IPS-20b (cell line): ENCODE results near the gene ABCB11.
"Not testable (repeated sequence)": the region's sequence is repeated elsewhere in the genome, so short reads cannot be mapped to it uniquely, and the experiment has no call there.

Experiments used
- H3K27ac ChIP-seq: one replicate; pipeline ENCODE4 v1.5.1; 2013; ENCODE audit warnings: low read length
- H3K27me3 ChIP-seq: 2 replicates; pipeline ENCODE4 v1.6.1; 2013; ENCODE audit warnings: mild to moderate bottlenecking, low read length, inconsistent platforms; ENCODE audit not compliant: insufficient read depth
- H3K36me3 ChIP-seq: 2 replicates; pipeline ENCODE4 v1.6.1; 2013; ENCODE audit warnings: low read depth, mild to moderate bottlenecking, inconsistent platforms, low read length, moderate library complexity; ENCODE audit not compliant: insufficient read depth
- H3K4me1 ChIP-seq: 2 replicates; pipeline ENCODE4 v1.6.1; 2013; ENCODE audit warnings: mild to moderate bottlenecking, control low read depth, inconsistent platforms, low read length, moderate library complexity; ENCODE audit not compliant: insufficient read depth
- H3K4me3 ChIP-seq: 2 replicates; pipeline ENCODE4 v1.5.1; 2013; ENCODE audit warnings: mild to moderate bottlenecking, low read length, inconsistent platforms
- H3K9ac ChIP-seq: 2 replicates; pipeline ENCODE4 v1.6.1; 2013; ENCODE audit warnings: low read depth, mild to moderate bottlenecking, inconsistent platforms, low read length, moderate library complexity
- H3K9me3 ChIP-seq: 2 replicates; pipeline ENCODE4 v1.6.1; 2013; ENCODE audit warnings: mild to moderate bottlenecking, low read depth, low read length, inconsistent platforms; ENCODE audit not compliant: insufficient read depth

Gene ABCB11

GRCh38 chr2:168895771-168896170 lies 135.4 kb downstream of the ABCB11 start:
- H3K36me3 ChIP-seq: no peaks in the 10 kb centered on the region
- no peak overlapping the region for H3K27ac ChIP-seq
- no peak overlapping the region for H3K4me3 ChIP-seq
- peaks cover under 1% of the 10 kb centered on the region; the same call in 1 of the 2 replicates for H3K4me1 ChIP-seq
- no peaks in the 10 kb centered on the region for H3K9me3 ChIP-seq
- peaks cover 13% of the 10 kb centered on the region for H3K27me3 ChIP-seq
- no peak overlapping the region for H3K9ac ChIP-seq

DNA sequence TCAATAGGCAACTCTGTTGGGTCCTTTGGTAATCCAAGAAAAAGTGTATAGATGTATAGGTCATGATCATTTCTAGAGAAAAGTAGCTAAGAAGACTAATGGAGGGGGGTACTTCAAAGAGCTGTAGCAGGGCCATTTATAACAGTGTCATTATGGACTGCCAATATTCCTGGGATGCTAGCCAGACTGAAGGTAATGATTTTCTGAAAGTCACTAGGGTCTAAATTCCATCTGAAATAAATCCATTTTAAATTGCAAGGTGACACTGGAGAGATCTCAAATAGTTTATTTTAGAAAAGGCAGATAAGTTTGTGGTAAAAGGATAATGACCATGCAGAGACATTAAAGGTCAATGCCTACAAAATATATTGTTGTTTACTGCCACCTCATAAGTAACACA lies 136.4 kb downstream of the ABCB11 start:
- Histone ChIP-seq H3K9ac (no peak overlapping the region), H3K4me3 (no peak overlapping the region), H3K27me3 (peaks cover 16% of the 10 kb centered on the region), H3K27ac (no peak overlapping the region), H3K36me3 (no peaks in the 10 kb centered on the region), H3K9me3 (no peaks in the 10 kb centered on the region), H3K4me1 (peaks cover 4% of the 10 kb centered on the region; the same call in 1 of the 2 replicates)

GRCh38 chr2:168894101-168894500 lies 137.0 kb downstream of the ABCB11 start:
- H3K27ac ChIP-seq: no peak overlapping the region
- H3K4me3 ChIP-seq: no peak overlapping the region
- peaks cover 9% of the 10 kb centered on the region; the same call in 1 of the 2 replicates for H3K4me1 ChIP-seq
- H3K36me3 ChIP-seq: no peaks in the 10 kb centered on the region
- H3K27me3 ChIP-seq: peaks cover 16% of the 10 kb centered on the region
- H3K9ac ChIP-seq: no peak overlapping the region
- H3K9me3 ChIP-seq: no peaks in the 10 kb centered on the region

- Histone ChIP-seq H3K36me3 (peaks cover 12% of the 10 kb centered on the region), H3K4me1 (peaks cover 10% of the 10 kb centered on the region; the same call in 1 of the 2 replicates), H3K4me3 (no peak overlapping the region), H3K27me3 (peaks cover 16% of the 10 kb centered on the region), H3K9ac (no peak overlapping the region), H3K9me3 (no peaks in the 10 kb centered on the region), H3K27ac (no peak overlapping the region)
Measured at GRCh38 chr2:168892327-168892726, 138.8 kb downstream of the ABCB11 start.

DNA sequence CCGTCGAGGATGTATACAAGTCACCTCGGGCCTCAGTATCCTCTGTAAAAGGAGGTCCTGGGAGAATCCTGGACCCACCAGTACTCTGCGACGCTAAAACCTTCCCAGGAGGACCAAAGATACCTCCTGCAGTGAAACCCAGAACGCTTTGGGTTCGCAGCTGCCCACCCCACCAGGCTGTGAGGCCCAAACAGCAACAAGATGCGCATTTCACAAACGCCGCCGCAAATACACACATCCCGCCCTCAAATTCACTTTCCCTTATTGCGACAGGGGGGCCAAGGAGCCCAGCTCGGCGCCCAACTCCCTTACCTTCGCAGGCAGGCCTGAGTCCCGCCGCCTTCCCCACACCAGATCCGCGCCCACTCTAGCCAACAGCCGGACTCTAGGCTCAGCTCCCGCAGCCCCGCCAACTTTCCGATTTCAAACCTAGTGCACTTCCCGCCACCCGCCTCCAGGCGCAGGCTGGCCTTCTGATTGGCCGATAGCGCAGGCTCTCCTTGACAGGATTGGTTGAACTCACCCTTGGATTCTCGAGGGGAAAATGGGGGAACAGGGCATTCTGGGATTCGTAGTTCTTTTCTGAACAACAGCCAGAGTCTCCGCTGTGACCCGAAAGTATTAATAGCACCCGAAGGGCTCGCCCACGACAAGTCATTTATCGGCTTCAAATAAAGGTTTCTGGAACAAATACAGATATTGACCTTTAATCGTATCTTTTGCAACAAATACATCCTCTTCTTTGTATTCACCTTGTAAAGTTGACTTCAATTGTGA lies 140.9 kb downstream of the ABCB11 start, which contains the start of gene SPC25:
SPC25 (minus strand) TSS at position 425 of the 777 bp plus-strand sequence. CDS start 911 bp downstream, outside the sequence.
- Histone ChIP-seq H3K4me3 (peak within 1 kb of the TSS; percentile 84), H3K27ac (peak within 1 kb of the TSS; percentile 2)

DNA sequence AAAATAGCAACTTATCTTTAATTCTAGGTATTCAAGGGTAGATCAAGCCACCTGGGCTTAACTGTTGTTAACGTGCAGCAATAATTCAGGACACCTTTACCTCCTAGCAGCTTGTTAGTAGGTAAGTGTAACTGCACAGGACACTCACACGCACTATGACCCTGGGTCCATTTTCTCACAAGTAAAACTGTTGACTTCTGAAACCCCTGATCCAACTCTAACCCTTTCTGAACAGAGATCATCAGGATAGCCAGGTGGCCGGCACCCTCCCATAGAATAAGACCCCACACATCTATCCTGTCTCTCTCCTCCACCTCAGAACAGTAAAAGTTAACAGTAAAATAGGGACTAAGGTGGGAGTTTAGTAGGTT lies 141.5 kb downstream of the ABCB11 start:
- H3K9me3 ChIP-seq: no peaks in the 10 kb centered on the region
- H3K9ac ChIP-seq: peak overlapping the region; percentile 81
- peaks cover 10% of the 10 kb centered on the region; the same call in 1 of the 2 replicates for H3K4me1 ChIP-seq
- H3K27ac ChIP-seq: peak overlapping the region; percentile 2
- H3K36me3 ChIP-seq: peaks cover 32% of the 10 kb centered on the region
- H3K27me3 ChIP-seq: peaks cover 16% of the 10 kb centered on the region
- H3K4me3 ChIP-seq: peak overlapping the region; percentile 84

More for the DNA sequence above, 140.9 kb downstream of the ABCB11 start, which contains the start of gene SPC25:
- Histone ChIP-seq H3K36me3 (peaks cover 28% of the 10 kb centered on the region), H3K9ac (peak within 1 kb of the TSS; percentile 81), H3K9me3 (no peaks in the 10 kb centered on the region), H3K4me1 (peaks cover 10% of the 10 kb centered on the region; the same call in 1 of the 2 replicates), H3K27me3 (peaks cover 16% of the 10 kb centered on the region)

- Histone ChIP-seq H3K27me3 (no peaks in the 10 kb centered on the region), H3K9ac (no peak overlapping the region), H3K4me1 (peaks cover 6% of the 10 kb centered on the region; the same call in 1 of the 2 replicates), H3K4me3 (no peak overlapping the region), H3K36me3 (peaks cover 39% of the 10 kb centered on the region), H3K9me3 (no peaks in the 10 kb centered on the region), H3K27ac (no peak overlapping the region)
Measured at GRCh38 chr2:168884975-168885374, 146.1 kb downstream of the ABCB11 start.

DNA sequence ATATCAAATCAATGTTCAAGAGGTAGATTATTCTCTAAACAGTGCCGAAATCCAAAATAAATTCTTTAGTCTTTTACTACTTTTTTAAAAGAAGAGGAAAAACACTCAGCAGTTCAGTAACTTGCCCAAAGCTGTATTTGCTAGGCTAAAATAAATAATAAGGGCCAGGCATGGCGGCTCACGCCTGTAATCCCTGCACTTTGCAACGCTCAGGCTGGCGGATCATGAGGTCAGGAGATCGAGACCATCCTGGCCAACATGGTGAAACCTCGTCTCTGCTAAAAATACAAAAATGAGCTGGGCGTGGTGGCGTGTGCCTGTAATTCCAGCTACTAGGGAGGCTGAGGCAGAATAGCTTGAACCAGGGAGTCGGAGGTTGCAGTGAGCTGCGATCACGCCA lies 149.0 kb downstream of the ABCB11 start:
- not testable (repeated sequence) for H3K9ac ChIP-seq, H3K4me3 ChIP-seq
- H3K36me3 ChIP-seq: peaks cover 26% of the 10 kb centered on the region

DNA sequence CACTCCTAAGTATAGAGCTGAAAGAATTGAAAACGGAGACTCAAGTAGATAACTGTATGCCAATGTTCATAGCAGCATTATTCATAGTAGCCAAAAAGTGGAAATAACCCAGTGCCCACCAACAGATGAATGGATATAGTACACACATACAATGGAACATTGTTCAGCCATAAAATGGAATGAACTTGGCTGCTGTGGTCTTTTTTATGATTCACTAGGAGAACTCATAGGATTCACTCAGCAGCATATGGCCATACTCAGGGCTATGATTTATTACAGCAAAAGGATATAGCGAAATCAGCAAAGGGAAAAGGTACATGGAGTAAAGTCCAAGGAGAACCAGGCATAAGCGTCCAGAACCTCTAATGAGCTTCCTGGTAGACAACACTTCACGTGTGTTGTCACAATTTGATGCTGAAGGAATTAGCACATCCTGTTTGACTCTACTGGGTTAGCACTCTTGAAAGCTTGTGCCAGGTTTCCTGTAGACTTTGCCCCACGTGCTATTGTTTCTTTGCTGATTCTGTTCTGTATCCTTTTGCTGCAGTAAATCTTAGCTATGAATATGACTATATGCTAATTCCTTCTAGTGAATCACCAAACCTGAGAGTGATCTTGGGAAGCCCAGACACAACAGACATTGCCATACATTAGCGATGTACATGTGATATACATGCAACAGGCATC lies 156.6 kb downstream of the ABCB11 start:
- no peak overlapping the region for H3K27ac ChIP-seq
- H3K9ac ChIP-seq: no peak overlapping the region
- no peaks in the 10 kb centered on the region for H3K9me3 ChIP-seq
- H3K4me3 ChIP-seq: no peak overlapping the region
- peaks cover 38% of the 10 kb centered on the region; the same call in 1 of the 2 replicates for H3K36me3 ChIP-seq
- no peaks in the 10 kb centered on the region for H3K27me3 ChIP-seq
- H3K4me1 ChIP-seq: peaks cover 13% of the 10 kb centered on the region; the same call in 1 of the 2 replicates

More for the DNA sequence above, 149.0 kb downstream of the ABCB11 start:
- H3K4me1 ChIP-seq, H3K27ac ChIP-seq, H3K9me3 ChIP-seq, H3K27me3 ChIP-seq: not testable (repeated sequence)

DNA sequence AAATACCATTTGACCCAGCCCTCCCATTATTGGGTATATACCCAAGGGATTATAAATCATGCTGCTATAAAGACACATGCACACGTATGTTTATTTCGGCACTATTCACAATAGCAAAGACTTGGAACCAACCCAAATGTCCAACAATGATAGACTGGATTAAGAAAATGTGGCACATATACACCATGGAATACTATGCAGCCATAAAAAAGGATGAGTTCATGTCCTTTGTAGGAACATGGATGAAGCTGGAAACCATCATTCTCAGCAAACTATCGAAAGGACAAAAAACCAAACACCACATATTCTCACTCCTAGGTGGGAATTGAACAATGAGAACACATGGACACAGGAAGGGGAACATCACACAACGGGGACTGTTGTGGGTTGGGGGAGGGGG lies 160.3 kb downstream of the ABCB11 start:
- not testable (repeated sequence) for H3K27me3 ChIP-seq, H3K9ac ChIP-seq, H3K4me3 ChIP-seq, H3K27ac ChIP-seq, H3K9me3 ChIP-seq, H3K4me1 ChIP-seq
- H3K36me3 ChIP-seq: peaks cover 38% of the 10 kb centered on the region; the same call in 1 of the 2 replicates
